ENCODE results near the gene CYTIP. TPM values are rescaled to one million over a fixed set of nuclear protein-coding genes. Genes with fewer than 3 reads are reported as not detected.

CYTIP gene
- polyA plus RNA-seq, 3 donors, result 61.9 to 188 (median 83.5) TPM

DNA sequence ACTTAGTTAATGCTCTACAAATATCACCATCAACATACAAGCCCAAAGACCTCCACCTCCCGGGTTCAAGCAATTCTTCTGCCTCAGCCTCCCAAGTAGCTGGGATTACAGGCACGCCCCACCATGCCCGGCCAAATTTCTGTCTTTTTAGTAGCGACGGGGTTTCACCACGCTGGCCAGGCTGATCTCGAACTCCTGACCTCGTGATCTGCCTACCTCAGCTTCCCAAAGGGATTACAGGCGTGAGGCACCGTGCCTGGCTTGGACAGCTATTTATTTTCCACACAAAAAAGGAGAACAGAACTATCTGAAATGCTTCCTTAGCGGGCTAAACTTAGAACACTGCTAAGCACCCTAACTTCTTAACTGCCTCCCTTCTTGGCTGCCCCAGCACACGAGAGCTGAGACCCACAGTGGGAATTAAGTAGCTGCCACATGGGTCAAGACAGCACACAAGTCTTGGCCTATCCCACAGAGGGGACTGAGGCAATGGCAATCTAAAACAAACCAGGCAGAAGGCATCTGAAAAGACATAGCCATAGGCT is 24.8 kb downstream of the CYTIP start:
- TF ChIP-seq, protein P1, sequence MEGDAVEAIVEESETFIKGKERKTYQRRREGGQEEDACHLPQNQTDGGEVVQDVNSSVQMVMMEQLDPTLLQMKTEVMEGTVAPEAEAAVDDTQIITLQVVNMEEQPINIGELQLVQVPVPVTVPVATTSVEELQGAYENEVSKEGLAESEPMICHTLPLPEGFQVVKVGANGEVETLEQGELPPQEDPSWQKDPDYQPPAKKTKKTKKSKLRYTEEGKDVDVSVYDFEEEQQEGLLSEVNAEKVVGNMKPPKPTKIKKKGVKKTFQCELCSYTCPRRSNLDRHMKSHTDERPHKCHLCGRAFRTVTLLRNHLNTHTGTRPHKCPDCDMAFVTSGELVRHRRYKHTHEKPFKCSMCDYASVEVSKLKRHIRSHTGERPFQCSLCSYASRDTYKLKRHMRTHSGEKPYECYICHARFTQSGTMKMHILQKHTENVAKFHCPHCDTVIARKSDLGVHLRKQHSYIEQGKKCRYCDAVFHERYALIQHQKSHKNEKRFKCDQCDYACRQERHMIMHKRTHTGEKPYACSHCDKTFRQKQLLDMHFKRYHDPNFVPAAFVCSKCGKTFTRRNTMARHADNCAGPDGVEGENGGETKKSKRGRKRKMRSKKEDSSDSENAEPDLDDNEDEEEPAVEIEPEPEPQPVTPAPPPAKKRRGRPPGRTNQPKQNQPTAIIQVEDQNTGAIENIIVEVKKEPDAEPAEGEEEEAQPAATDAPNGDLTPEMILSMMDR (IDR thresholded peaks at IDR 0.05), result no peak
- Histone ChIP-seq H3K27ac (ENCODE audit: low read depth in 1 of 2, low read length in 2 of 2) (peak overlapping the region; percentile 82 to 99), H3K36me3 (replicated peaks in 1 of 2; ENCODE audit: control insufficient read depth in 1 of 2, insufficient read depth in 2 of 2, low read length in 2 of 2) (peaks cover 26 to 51% of the 10 kb centered on the region in 2 donors), H2AFZ (ENCODE audit: insufficient read depth, low read depth, low read length, poor library complexity, severe bottlenecking) (no peak overlapping the region), H3K27me3 (ENCODE audit: control insufficient read depth in 2 of 2, insufficient read depth in 2 of 2, low read length in 2 of 2) (no peaks in the 10 kb centered on the region), H3K4me2 (replicated peaks; ENCODE audit: extremely low read depth, low read length, poor library complexity, severe bottlenecking) (peak overlapping the region; percentile 74), H3K79me2 (ENCODE audit: insufficient read depth, low read length) (peaks cover 25% of the 10 kb centered on the region), H3K4me3 (replicated peaks in 1 of 3; ENCODE audit: low read depth in 2 of 3, low read length in 3 of 3) (peak overlapping the region in 1 of 3 experiments; percentile 70), H3K9ac (ENCODE audit: insufficient read depth, low read length, poor library complexity, severe bottlenecking) (peak overlapping the region; percentile 22), H4K20me1 (ENCODE audit: insufficient read depth, low read length) (peaks cover 6% of the 10 kb centered on the region), H3K9me3 (replicated peaks in 1 of 2; ENCODE audit: control insufficient read depth in 1 of 2, insufficient read depth in 1 of 2, low read length in 2 of 2) (no peaks in the 10 kb centered on the region), H3K4me1 (ENCODE audit: control insufficient read depth in 1 of 2, insufficient read depth in 2 of 2, low read length in 2 of 2) (peaks cover 77 to 85% of the 10 kb centered on the region in 2 donors)
- Mint-ChIP-seq H3K36me3 (peaks cover 73 to 83% of the 10 kb centered on the region in 2 donors), H3K27ac (peak overlapping the region; percentile 94 to 100 (median 98)), H3K27me3 (ENCODE audit: low read depth in 3 of 3) (peaks cover 0 to 2% (median 0%) of the 10 kb centered on the region in 3 donors), H3K4me3 (peak overlapping the region; percentile 49 to 67), H3K9me3 (peaks cover 0 to 5% (median 3%) of the 10 kb centered on the region in 7 donors), H3K4me1 (peaks cover 70% of the 10 kb centered on the region)
- intact Hi-C loops (cut with micrococcal nuclease), result loop anchor here (5.0 to 10.0 kb wide), 3 partner anchors 33 to 48 kb away; no protein-coding TSS in a partner anchor
- WGBS (ENCODE audit: insufficient coverage), result 48% methylated on average over 12 of the region's 12 CpGs
- DNase-seq, result no peak

DNA sequence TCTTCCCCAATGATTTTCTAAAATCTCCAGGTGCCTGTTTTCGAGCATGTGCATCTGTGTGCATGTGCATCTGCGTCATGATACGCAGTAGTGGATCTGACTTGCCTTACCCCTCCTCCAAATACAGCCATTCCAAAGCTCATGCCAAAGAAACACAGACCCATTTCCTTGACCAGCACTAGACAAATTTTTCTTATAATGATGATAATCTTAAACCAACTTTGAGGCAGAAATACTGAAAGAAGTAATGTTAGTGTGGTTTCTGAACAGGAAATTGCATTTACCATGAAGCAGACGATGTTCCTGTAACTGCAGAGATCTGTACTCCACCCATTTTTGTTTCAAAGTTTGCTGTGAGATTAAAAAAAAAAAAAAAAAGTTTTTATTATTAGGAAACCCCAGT is 25.6 kb downstream of the CYTIP start:
- TF ChIP-seq, protein P1 (IDR thresholded peaks at IDR 0.05), result no peak
- Histone ChIP-seq H3K27me3 (ENCODE audit: control insufficient read depth in 2 of 2, insufficient read depth in 2 of 2, low read length in 2 of 2) (no peaks in the 10 kb centered on the region), H3K4me1 (ENCODE audit: control insufficient read depth in 1 of 2, insufficient read depth in 2 of 2, low read length in 2 of 2) (peaks cover 85 to 93% of the 10 kb centered on the region in 2 donors), H3K79me2 (ENCODE audit: insufficient read depth, low read length) (peaks cover 22% of the 10 kb centered on the region), H3K27ac (ENCODE audit: low read depth in 1 of 2, low read length in 2 of 2) (peak overlapping the region; percentile 73 to 99), H3K9me3 (replicated peaks in 1 of 2; ENCODE audit: control insufficient read depth in 1 of 2, insufficient read depth in 1 of 2, low read length in 2 of 2) (no peaks in the 10 kb centered on the region), H3K9ac (ENCODE audit: insufficient read depth, low read length, poor library complexity, severe bottlenecking) (peak overlapping the region; percentile 47), H3K36me3 (replicated peaks in 1 of 2; ENCODE audit: control insufficient read depth in 1 of 2, insufficient read depth in 2 of 2, low read length in 2 of 2) (peaks cover 18 to 51% of the 10 kb centered on the region in 2 donors), H2AFZ (ENCODE audit: insufficient read depth, low read depth, low read length, poor library complexity, severe bottlenecking) (no peak overlapping the region), H3K4me3 (replicated peaks in 1 of 3; ENCODE audit: low read depth in 2 of 3, low read length in 3 of 3) (peak overlapping the region in 2 of 3 experiments; percentile 27 to 70), H4K20me1 (ENCODE audit: insufficient read depth, low read length) (peaks cover 6% of the 10 kb centered on the region), H3K4me2 (replicated peaks; ENCODE audit: extremely low read depth, low read length, poor library complexity, severe bottlenecking) (peak overlapping the region; percentile 74)
- intact Hi-C loops (cut with micrococcal nuclease), result loop anchor here (5.0 to 10.0 kb wide), 3 partner anchors 34 to 49 kb away; no protein-coding TSS in a partner anchor
- Mint-ChIP-seq H3K27ac (peak overlapping the region; percentile 95 to 99 (median 98)), H3K36me3 (peaks cover 76 to 83% of the 10 kb centered on the region in 2 donors), H3K4me3 (peak overlapping the region; percentile 35 to 81), H3K9me3 (peaks cover 0 to 5% (median 3%) of the 10 kb centered on the region in 7 donors), H3K27me3 (ENCODE audit: low read depth in 3 of 3) (peaks cover 0 to 2% (median 0%) of the 10 kb centered on the region in 3 donors), H3K4me1 (peaks cover 79% of the 10 kb centered on the region)
- WGBS (ENCODE audit: insufficient coverage), result no CpG with 5 or more reads among the region's 4 CpGs
- DNase-seq, result peak; percentile 55 to 82 (median 61)
